Kidney (tissue), 14 donors: ENCODE results near the gene ELOVL3. TPM values are rescaled to one million over a fixed set of nuclear protein-coding genes. Genes with fewer than 3 reads are reported as not detected.

Experiments
- DNase-seq, 5 donors: peaks; one replicate each; pipeline ENCODE4 v3.0.0-alpha.2; 2013 to 2020
- FAIRE-seq: peaks from 2 replicates; lab custom pipeline; 2012; peaks lifted over from hg19 to GRCh38; lab: Jason Lieb, UNC
- H3K27ac ChIP-seq, 2 donors: one replicate each; pipeline ENCODE4 v1.7.0; 2013; ENCODE audit warnings: low read depth in 2 of 2, low read length in 2 of 2, inconsistent platforms in 1 of 2
- H3K27me3 ChIP-seq: one replicate; pipeline ENCODE4 v1.7.1; 2013; ENCODE audit warnings: low read length, inconsistent platforms; ENCODE audit not compliant: control insufficient read depth, insufficient read depth
- H3K36me3 ChIP-seq, 3 donors: one replicate each; pipeline versions ENCODE4 v1.7.0 to v1.7.1; 2013; ENCODE audit warnings: low read length in 3 of 3, control low read depth in 1 of 3, inconsistent platforms in 1 of 3; ENCODE audit not compliant: insufficient read depth in 3 of 3, control insufficient read depth in 2 of 3
- H3K4me1 ChIP-seq, 3 donors: one replicate each; pipeline versions ENCODE4 v1.7.0 to v1.7.1; 2013; ENCODE audit warnings: low read length in 3 of 3, inconsistent platforms in 1 of 3, low read depth in 1 of 3; ENCODE audit not compliant: control insufficient read depth in 2 of 3, insufficient read depth in 2 of 3
- H3K4me3 ChIP-seq, 3 donors: one replicate each; pipeline versions ENCODE4 v1.7.0 to v1.8.1; 2013; ENCODE audit warnings: low read length in 3 of 3, control low read depth in 1 of 3, inconsistent platforms in 1 of 3
- H3K9ac ChIP-seq, 3 donors: one replicate each; pipeline versions ENCODE4 v1.7.0 to v1.7.1; 2013; ENCODE audit warnings: low read length in 3 of 3, control low read depth in 1 of 3, inconsistent platforms in 1 of 3
- H3K9me3 ChIP-seq, 3 donors: one replicate each; pipeline versions ENCODE4 v1.7.0 to v1.7.1; 2013; ENCODE audit warnings: low read length in 3 of 3, control low read depth in 1 of 3, inconsistent platforms in 1 of 3; ENCODE audit not compliant: control insufficient read depth in 2 of 3, insufficient read depth in 1 of 3
- CTCF ChIP-seq: IDR thresholded peaks from 3 replicates; pipeline ENCODE4 v1.5.1; 2012; ENCODE audit warnings: mild to moderate bottlenecking, moderate library complexity, borderline replicate concordance; ENCODE audit not compliant: insufficient read depth; ENCODE audit errors: extremely low read depth
- intact Hi-C: fragments of 100-400 bp; cut with DNase I; formaldehyde crosslinking; loops from one replicate; pipeline ENCODE4 v1.11.1; 2022
- polyA plus RNA-seq: library from polyadenylated mRNA; stranded (reverse); fragments of 350-450 nt; fragmentation: Illumina TruSeq; extraction: RNeasy Lipid Tissue Mini Kit (QIAGEN cat#74804); gene quantifications from one replicate; pipeline ENCODE4 v1.2.3, GENCODE V29; 2014; ENCODE audit warnings: low read depth, low replicate concordance; ENCODE audit not compliant: insufficient read depth
- total RNA-seq: library from RNA; stranded (reverse); fragmentation: NEBNext Ultra II Directional; extraction: Animal tissue kit (Norgen Biotek cat#: 25700); gene quantifications from one replicate; pipeline ENCODE4 v1.2.1, GENCODE V29; 2021
- donor health status: control.
- donor health status: control.
- donor health status: control.
- donor health status: control.
- donor health status: control.
- donor health status: DM: yes; HTN: yes; CAD: no.
- donor health status: Normal renal cell carcinoma (clear cell type).

The ELOVL3 gene
- total and polyA plus RNA-seq, 2 donors from 2014 or later = 0.35 TPM; not detected in 1

- intact Hi-C loops = loop anchor here (5.0 kb wide), 1 partner anchor 260 kb away; no protein-coding TSS in a partner anchor
- FAIRE-seq = no peak
- no peak for DNase-seq
- Histone ChIP-seq H3K9ac (no peak overlapping the region), H3K4me3 (no peak overlapping the region), H3K4me1 (peaks cover 2 to 12% (median 5%) of the 10 kb centered on the region in 3 donors), H3K27ac (no peak overlapping the region), H3K36me3 (no peaks in the 10 kb centered on the region), H3K9me3 (no peaks in the 10 kb centered on the region), H3K27me3 (peaks cover 3% of the 10 kb centered on the region)
- TF ChIP-seq CTCF = no peak
Observed at GRCh38 chr10:102222797-102223196, 3.3 kb upstream of the ELOVL3 start.

DNA sequence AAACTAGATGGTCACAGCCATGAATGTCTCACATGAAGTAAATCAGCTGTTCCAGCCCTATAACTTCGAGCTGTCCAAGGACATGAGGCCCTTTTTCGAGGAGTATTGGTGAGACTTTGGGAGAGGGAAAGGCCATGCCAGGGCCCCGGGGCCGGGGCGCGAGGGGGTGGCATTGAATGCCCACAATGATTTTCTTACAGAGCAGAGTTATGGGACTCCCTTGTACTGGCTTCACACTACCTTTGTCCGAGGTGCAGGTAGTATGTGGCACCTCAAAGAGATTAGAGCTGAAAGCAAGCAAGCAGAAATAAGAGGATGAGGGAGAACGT lies 407 bp downstream of the ELOVL3 start:
- Histone ChIP-seq H3K4me3 (peak overlapping the region; percentile 30 to 32 (median 31)), H3K27ac (no peak overlapping the region), H3K36me3 (no peaks in the 10 kb centered on the region), H3K4me1 (peaks cover 2 to 17% (median 5%) of the 10 kb centered on the region in 3 donors), H3K27me3 (peaks cover 3% of the 10 kb centered on the region), H3K9ac (no peak overlapping the region), H3K9me3 (no peaks in the 10 kb centered on the region)
- DNase-seq = no peak
- no peak for TF ChIP-seq CTCF
- intact Hi-C loops = no loop called here
- FAIRE-seq = no peak

DNA sequence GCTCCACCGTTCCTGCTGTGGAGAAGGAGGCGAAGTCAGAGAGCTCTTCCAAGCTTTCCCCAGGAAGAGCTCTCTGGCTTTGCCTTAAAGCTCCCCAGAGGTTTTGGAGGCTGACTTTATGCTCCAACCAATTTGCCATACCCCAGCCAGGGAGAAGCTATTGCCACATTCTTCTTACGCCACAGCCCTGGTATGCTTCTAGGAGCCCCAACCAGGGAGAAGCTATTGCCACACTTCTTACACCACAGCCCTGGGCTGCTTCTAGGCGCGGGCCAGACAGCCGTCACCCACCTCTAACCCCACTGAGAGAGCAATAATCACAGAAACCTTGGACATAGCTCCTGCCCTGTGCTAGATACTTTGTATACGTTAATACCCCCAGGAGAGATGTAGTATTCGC lies 951 bp downstream of the ELOVL3 start:
- peaks cover 2 to 19% (median 5%) of the 10 kb centered on the region in 3 donors for H3K4me1 ChIP-seq
- H3K27me3 ChIP-seq = peaks cover 3% of the 10 kb centered on the region
- no peaks in the 10 kb centered on the region for H3K36me3 ChIP-seq
- H3K9ac ChIP-seq = no peak overlapping the region
- no peak for DNase-seq
- FAIRE-seq = no peak
- no peaks in the 10 kb centered on the region for H3K9me3 ChIP-seq
- TF ChIP-seq CTCF = no peak
- no peak overlapping the region for H3K4me3 ChIP-seq
- intact Hi-C loops = no loop called here
- no peak overlapping the region for H3K27ac ChIP-seq

DNA sequence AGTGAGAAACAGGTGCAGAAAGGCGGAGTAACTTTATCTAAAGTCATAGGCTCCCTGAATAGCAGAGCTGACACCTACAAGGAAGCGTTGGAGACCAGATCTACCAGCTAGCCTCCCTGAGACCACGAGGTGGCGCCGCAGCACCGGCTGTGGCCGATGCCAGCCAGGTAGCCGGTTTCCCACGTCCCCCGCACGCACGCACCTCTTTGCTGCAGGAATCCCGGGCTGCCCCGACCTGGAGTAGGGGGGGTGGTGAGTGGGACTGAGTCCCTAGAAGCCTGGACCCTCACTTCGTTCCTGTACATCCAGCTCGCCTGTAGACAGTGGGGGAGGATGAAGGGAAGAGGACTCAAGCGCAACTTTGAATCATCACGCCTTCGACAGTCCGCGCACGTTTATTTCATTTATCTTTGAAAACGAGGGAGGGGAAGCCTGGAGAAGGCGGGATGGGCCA lies 3.7 kb downstream of the ELOVL3 start:
- TF ChIP-seq CTCF = peak; percentile 99
- Histone ChIP-seq H3K9me3 (no peaks in the 10 kb centered on the region), H3K27me3 (peaks cover 3% of the 10 kb centered on the region), H3K4me3 (peak overlapping the region in 2 of 3 donors; percentile 28 to 44), H3K4me1 (peaks cover 2 to 19% (median 5%) of the 10 kb centered on the region in 3 donors), H3K36me3 (no peaks in the 10 kb centered on the region), H3K9ac (no peak overlapping the region), H3K27ac (no peak overlapping the region)
- intact Hi-C loops = loop anchor here (5.0 kb wide), 1 partner anchor 122 kb away; no protein-coding TSS in a partner anchor
- DNase-seq (peak; percentile 88 to 93 (median 90)), FAIRE-seq (no peak)
